K562 (cell line): ENCODE measurements around the gene GNAZ. TPM values are rescaled to one million over a fixed set of nuclear protein-coding genes. Genes with fewer than 3 reads are reported as not detected.
A peak's percentile ranks its signal among the peaks of the same experiment; 100 is the strongest.

Experiments used
- ATAC-seq: fragments of 200-7000 bp; cut with Tn5 transposase; 3 replicates; pipeline ENCODE4 v1.9.1; 2020; ENCODE audit warnings: moderate library complexity
- BruUV-seq: library from RNA; stranded (reverse); fragments of 400-500 nt; replicated peaks from 2 replicates; lab custom pipeline; 2021; lab: Mats Ljungman, UMichigan
- CTCF ChIA-PET: fragments of 300-600 bp; formaldehyde crosslinking; extraction: SDS; loops from one replicate; lab custom pipeline; 2021; ENCODE audit warnings: low intra/inter-chr PET ratio; lab: Yijun Ruan, JAX
- POLR2A ChIA-PET: fragments of 300-600, 350-650 bp; sonication (Branson Sonifier 250); formaldehyde crosslinking; extraction: SDS; loops from one replicate; lab custom pipeline; 2021; ENCODE audit warnings: antibody characterized with exemption, inconsistent platforms; lab: Yijun Ruan, JAX
- DNase-seq, 4 experiments: peaks; one replicate each; pipeline versions ENCODE4 v3.0.0 to v3.0.0-alpha.2; 2011 to 2018; ENCODE audit warnings: low spot score in 3 of 4, mixed read lengths in 3 of 4; ENCODE audit errors: extremely low read depth in 1 of 4
- FAIRE-seq: peaks from 2 replicates; lab custom pipeline; 2011; peaks lifted over from hg19 to GRCh38; lab: Jason Lieb, UNC
- H2AFZ ChIP-seq: 2 replicates; pipeline ENCODE4 v1.6.0; 2011; ENCODE audit warnings: low read depth, low read length, control low read depth, inconsistent platforms
- H3K27ac ChIP-seq: fragments of 200-600 bp; 3 replicates; pipeline ENCODE4 v1.8.0; 2011; ENCODE audit warnings: low read depth, mild to moderate bottlenecking, control low read depth, inconsistent platforms, low read length, moderate library complexity, mixed read lengths; ENCODE audit errors: extremely low read depth
- H3K27me3 ChIP-seq, 2 experiments: fragments of 300-600 bp in 1 of 2; 2 replicates in 1 of 2; 3 replicates in 1 of 2; pipeline versions ENCODE4 v1.6.0 to v1.8.0; 2011; ENCODE audit warnings: inconsistent platforms in 2 of 2, low read length in 2 of 2, mild to moderate bottlenecking in 1 of 2, mixed read lengths in 1 of 2, moderate library complexity in 1 of 2; ENCODE audit not compliant: control insufficient read depth in 2 of 2, insufficient read depth in 2 of 2
- H3K36me3 ChIP-seq: fragments of 300-600 bp; 3 replicates; pipeline ENCODE4 v1.8.0; 2011; ENCODE audit warnings: mild to moderate bottlenecking, low read length, inconsistent platforms; ENCODE audit not compliant: control insufficient read depth, insufficient read depth
- H3K4me1 ChIP-seq, 2 experiments: fragments of 200-600 bp in 1 of 2; replicated peaks in 1 of 2; 2 replicates in 1 of 2; 3 replicates in 1 of 2; pipeline versions ENCODE4 v1.5.1 to v1.8.0; 2011; ENCODE audit warnings: inconsistent platforms in 2 of 2, low read length in 2 of 2, mild to moderate bottlenecking in 1 of 2, mixed read lengths in 1 of 2, moderate library complexity in 1 of 2; ENCODE audit not compliant: control insufficient read depth in 2 of 2, insufficient read depth in 2 of 2
- H3K4me2 ChIP-seq: 2 replicates; pipeline ENCODE4 v1.6.1; 2011; ENCODE audit warnings: low read length, control low read depth, inconsistent platforms, mixed read lengths; ENCODE audit not compliant: insufficient read depth
- H3K4me3 ChIP-seq: fragments of 200-600 bp; sonication (generic), shearing (Covaris generic); 2 replicates; pipeline ENCODE4 v1.5.1; 2016; ENCODE audit warnings: control low read depth, inconsistent platforms
- H3K79me2 ChIP-seq: fragments of 200-600 bp; 3 replicates; pipeline ENCODE4 v1.8.0; 2011; ENCODE audit warnings: low read length, inconsistent platforms; ENCODE audit not compliant: control insufficient read depth, insufficient read depth
- H3K9ac ChIP-seq, 2 experiments: 2 replicates each; pipeline versions ENCODE4 v1.6.0 to v1.6.1; 2011; ENCODE audit warnings: low read depth in 2 of 2, low read length in 2 of 2, control low read depth in 1 of 2, inconsistent platforms in 1 of 2, mild to moderate bottlenecking in 1 of 2, mixed read lengths in 1 of 2; ENCODE audit not compliant: insufficient read depth in 1 of 2
- H3K9me1 ChIP-seq: one replicate; pipeline ENCODE4 v1.6.0; 2011; ENCODE audit warnings: inconsistent platforms, mild to moderate bottlenecking, low read length, moderate library complexity; ENCODE audit not compliant: control insufficient read depth, insufficient read depth
- H3K9me3 ChIP-seq: replicated peaks from 2 replicates; pipeline ENCODE4 v1.5.1; 2011; ENCODE audit warnings: low read depth, low read length, inconsistent platforms; ENCODE audit not compliant: control insufficient read depth, insufficient read depth
- H4K20me1 ChIP-seq: replicated peaks from 2 replicates; pipeline ENCODE4 v1.6.1; 2011; ENCODE audit warnings: low read length, inconsistent platforms, mixed read lengths; ENCODE audit not compliant: control insufficient read depth, insufficient read depth
- ZNF311 ChIP-seq: fragments of 250-450 bp; sonication (Bioruptor Pico); IDR thresholded peaks from 2 replicates; pipeline ENCODE4 v1.4.0; 2020; ENCODE audit warnings: mild to moderate bottlenecking, moderate library complexity
- WGBS: fragments of 100-300 bp; shearing (Covaris generic); methylation state at CpG from one replicate; pipeline ENCODE4 v1.1.6; 2016; ENCODE audit warnings: low coverage, mixed read lengths; ENCODE audit not compliant: insufficient coverage; ENCODE audit errors: missing lambda C conversion rate; 5-methylcytosine and 5-hydroxymethylcytosine counted together
- in situ Hi-C: fragments of 300-500 bp; cut with MboI; formaldehyde crosslinking; loops from 4 replicates; pipeline ENCODE4 v1.15.0; 2018; ENCODE audit warnings: inconsistent platforms, mixed read lengths
- intact Hi-C: fragments of 100-400 bp; cut with micrococcal nuclease; formaldehyde crosslinking; loops from 2 replicates; pipeline ENCODE4 v1.14.2; 2022
- polyA plus RNA-seq, 8 experiments: library from polyadenylated mRNA; depleted of rRNA in 4 of 8; stranded (reverse) in 5 of 8; unstranded in 3 of 8; fragments of >200 nt; fragmentation: Nextera tagmentation in 2 of 8; fragmentation: Illumina TruSeq in 1 of 8; extraction: Ambion mirVana in 2 of 8; extraction: Trizol in 1 of 8; gene quantifications; 2 replicates each; pipeline versions ENCODE4 v1.2.1 to v1.2.3, GENCODE V29; 2011 to 2014; ENCODE audit warnings: inconsistent platforms in 1 of 8, missing spikeins in 1 of 8
- total RNA-seq, 7 experiments: library from RNA; depleted of rRNA in 6 of 7; stranded (reverse); fragments of >200 nt in 6 of 7; fragmentation: Illumina TruSeq in 2 of 7; extraction: Trizol in 2 of 7; gene quantifications; 2 replicates each; pipeline versions ENCODE4 v1.2.1 to v1.2.3, GENCODE V29; 2011 to 2021; ENCODE audit warnings: low replicate concordance in 1 of 7
- TF ChIP-seq, protein P1 (sequence below): sonication (generic); formaldehyde crosslinking; IDR thresholded peaks from 2 replicates; pipeline ENCODE4 v1.8.1; 2023; ENCODE audit warnings: mild to moderate bottlenecking, missing genetic modification reagents
- TF ChIP-seq, protein P2 (sequence below), 2 experiments: fragments of 450-650 bp in 1 of 2; sonication (generic) in 1 of 2; formaldehyde crosslinking; conservative IDR thresholded peaks; 2 replicates each; pipeline versions ENCODE4 v1.4.0 to v1.8.1; 2020 to 2022; ENCODE audit warnings: mild to moderate bottlenecking in 1 of 2, missing genetic modification reagents in 1 of 2

Gene GNAZ
- total and polyA plus RNA-seq, 9 of the 15 experiments (the other 6 are each of a cell fraction or from before 2014, with no cell fraction given): 0.04 to 0.22 (median 0.13) TPM; not detected in 3

DNA sequence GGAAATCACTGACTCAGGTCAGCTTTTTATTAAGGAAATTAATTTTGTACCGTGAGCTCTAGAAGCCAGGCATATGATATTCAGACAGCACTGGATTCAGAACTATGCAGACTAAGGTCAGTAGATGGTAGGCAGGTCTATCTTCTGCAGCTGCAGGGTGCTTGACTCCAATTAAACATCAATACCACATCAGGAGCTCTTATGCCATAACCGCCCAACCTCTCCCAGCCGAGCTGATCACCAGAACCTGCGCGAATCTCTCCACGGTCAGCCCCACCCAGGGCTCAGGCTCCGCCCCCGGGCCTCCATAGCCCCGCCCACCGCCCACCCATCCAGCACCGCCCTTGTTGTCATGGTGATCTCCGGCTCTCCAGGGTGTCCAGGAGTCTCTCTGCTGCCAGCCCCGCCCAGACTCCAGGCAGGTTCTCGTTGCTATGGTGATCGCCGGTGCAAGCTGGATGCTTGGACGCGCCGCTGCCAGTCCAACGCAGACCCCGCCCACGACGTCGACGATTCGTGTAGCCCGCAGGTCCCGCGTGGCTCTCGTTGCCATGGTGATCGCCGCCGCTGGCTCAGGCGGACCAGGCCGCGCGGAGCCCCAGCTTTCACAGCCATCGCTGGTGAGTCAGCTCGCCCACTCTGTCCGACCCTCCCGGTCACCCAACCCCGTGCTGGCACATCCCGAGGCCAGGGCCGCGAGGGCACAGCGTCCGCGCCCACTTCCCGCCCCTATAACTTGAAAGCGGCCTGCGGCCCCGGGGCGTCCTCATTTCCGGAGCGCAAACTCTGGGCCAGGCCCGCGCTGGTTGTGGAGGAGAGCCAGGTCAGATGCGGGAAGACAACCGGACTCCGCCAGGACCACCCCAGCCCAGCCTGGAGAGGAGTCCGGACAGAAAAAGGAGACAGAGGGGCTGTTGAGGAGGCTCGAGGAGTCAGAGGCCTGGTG lies 74.9 kb downstream of the GNAZ start, which contains the start of gene RAB36 (continued):
- TF ChIP-seq, protein P1, sequence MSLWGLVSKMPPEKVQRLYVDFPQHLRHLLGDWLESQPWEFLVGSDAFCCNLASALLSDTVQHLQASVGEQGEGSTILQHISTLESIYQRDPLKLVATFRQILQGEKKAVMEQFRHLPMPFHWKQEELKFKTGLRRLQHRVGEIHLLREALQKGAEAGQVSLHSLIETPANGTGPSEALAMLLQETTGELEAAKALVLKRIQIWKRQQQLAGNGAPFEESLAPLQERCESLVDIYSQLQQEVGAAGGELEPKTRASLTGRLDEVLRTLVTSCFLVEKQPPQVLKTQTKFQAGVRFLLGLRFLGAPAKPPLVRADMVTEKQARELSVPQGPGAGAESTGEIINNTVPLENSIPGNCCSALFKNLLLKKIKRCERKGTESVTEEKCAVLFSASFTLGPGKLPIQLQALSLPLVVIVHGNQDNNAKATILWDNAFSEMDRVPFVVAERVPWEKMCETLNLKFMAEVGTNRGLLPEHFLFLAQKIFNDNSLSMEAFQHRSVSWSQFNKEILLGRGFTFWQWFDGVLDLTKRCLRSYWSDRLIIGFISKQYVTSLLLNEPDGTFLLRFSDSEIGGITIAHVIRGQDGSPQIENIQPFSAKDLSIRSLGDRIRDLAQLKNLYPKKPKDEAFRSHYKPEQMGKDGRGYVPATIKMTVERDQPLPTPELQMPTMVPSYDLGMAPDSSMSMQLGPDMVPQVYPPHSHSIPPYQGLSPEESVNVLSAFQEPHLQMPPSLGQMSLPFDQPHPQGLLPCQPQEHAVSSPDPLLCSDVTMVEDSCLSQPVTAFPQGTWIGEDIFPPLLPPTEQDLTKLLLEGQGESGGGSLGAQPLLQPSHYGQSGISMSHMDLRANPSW (CRISPR knock-in tag): peak; percentile 100

DNA sequence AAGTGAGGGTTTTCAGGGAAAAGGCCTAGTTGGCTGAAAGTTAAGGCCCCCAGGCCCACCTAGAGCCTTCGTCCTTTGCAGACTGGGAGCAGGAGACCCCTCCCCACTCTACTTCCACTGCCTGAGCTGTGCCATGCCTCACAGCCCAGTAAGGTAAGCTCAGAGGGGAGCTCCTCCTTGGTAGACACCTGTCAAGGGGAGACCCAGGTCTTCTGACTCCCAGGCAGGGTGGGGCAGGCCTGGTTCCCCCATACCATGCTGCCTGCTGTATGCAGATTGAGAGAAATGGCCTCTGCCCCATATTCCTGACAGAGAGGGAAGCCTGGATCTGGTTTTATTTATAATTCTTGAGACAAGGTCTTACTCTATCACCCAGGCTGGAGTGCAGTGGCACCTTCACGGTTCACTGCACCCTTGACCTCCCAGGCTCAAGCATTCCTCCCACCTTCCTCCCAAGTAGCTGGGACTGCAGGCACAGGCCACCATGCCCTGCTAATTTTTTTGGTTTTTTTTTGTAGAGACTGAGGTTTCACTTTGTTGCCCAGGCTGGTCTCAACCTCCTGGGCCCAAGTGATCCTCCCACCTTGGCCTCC lies 75.7 kb downstream of the GNAZ start:
- in situ Hi-C loops (no loop called here), intact Hi-C loops (loop anchor here (1.0 kb wide), 1 partner anchor 34 kb away; the partner anchor contains the start of gene BCR)
- WGBS: 46% methylated on average over 2 of the region's 2 CpGs
- H3K9ac ChIP-seq: peak overlapping the region in 1 of 2 experiments; percentile 7; a peak in 2 of 4 replicates
- H4K20me1 ChIP-seq: peaks cover 69% of the 10 kb centered on the region
- ATAC-seq (no peak), DNase-seq (peak in 1 of 4 experiments; percentile 47), FAIRE-seq (no peak)
- no TSS peak for BruUV-seq
- H3K4me1 ChIP-seq: peaks cover 16 to 30% of the 10 kb centered on the region in 2 experiments
- peaks cover 12% of the 10 kb centered on the region for H3K9me1 ChIP-seq
- ChIA-PET CTCF (no interaction called here), POLR2A (interaction anchor here (0.7 to 86.5 kb wide), 22 partner anchors 8 to 189 kb away, joined by 3 to 3476 read pairs (median 4); partner anchors contain the start of gene BCR)
- no peak overlapping the region for H3K27ac ChIP-seq
- TF ChIP-seq, protein P2, sequence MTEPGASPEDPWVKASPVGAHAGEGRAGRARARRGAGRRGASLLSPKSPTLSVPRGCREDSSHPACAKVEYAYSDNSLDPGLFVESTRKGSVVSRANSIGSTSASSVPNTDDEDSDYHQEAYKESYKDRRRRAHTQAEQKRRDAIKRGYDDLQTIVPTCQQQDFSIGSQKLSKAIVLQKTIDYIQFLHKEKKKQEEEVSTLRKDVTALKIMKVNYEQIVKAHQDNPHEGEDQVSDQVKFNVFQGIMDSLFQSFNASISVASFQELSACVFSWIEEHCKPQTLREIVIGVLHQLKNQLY (CRISPR knock-in tag; conservative IDR thresholded peaks at IDR 0.05): 0 out of 4 replicates have a peak, but pooled peaks of 1 of the 2 experiments have one; percentile 34
- TF ChIP-seq ZNF311 (CRISPR knock-in tag): no peak
- no peaks in the 10 kb centered on the region for H3K36me3 ChIP-seq
- H2AFZ ChIP-seq: no peak overlapping the region
- H3K4me3 ChIP-seq: no peak overlapping the region
- no peak overlapping the region for H3K4me2 ChIP-seq
- peaks cover 37 to 50% of the 10 kb centered on the region in 2 experiments for H3K27me3 ChIP-seq
- no peaks in the 10 kb centered on the region for H3K9me3 ChIP-seq
- no peaks in the 10 kb centered on the region for H3K79me2 ChIP-seq
